DMS79 treated with DMSO at 0.1 percent for 48 hours (cell line): ENCODE measurements around the gene MROH7.
"Not testable (repeated sequence)": the region's sequence is repeated elsewhere in the genome, so short reads cannot be mapped to it uniquely, and the experiment has no call there.

ENCODE experiments used
- DNase-seq: peaks from one replicate; lab custom pipeline; 2025; lab: John Stamatoyannopoulos, UW

Gene MROH7

DNA sequence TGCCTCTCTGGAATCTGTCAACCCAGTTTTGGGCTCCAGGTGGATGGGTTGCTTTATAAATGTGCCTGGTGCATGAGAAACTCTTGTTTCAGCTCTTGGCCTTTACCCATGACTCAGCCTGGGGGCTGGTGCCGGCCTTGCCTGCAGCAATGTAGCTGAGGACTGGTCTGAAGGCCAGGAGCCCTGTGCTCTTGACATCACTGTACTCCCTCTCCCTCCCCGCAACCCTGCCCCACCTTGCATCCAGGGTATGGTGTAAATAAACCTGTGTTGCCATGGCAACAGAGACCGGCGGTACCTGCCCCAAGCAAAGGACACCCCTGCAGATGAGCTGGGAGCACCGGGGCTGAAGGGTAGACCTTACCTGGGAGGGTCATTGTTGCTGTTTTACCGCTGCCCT is 31.5 kb upstream of the MROH7 start:
- no peak for DNase-seq

DNA sequence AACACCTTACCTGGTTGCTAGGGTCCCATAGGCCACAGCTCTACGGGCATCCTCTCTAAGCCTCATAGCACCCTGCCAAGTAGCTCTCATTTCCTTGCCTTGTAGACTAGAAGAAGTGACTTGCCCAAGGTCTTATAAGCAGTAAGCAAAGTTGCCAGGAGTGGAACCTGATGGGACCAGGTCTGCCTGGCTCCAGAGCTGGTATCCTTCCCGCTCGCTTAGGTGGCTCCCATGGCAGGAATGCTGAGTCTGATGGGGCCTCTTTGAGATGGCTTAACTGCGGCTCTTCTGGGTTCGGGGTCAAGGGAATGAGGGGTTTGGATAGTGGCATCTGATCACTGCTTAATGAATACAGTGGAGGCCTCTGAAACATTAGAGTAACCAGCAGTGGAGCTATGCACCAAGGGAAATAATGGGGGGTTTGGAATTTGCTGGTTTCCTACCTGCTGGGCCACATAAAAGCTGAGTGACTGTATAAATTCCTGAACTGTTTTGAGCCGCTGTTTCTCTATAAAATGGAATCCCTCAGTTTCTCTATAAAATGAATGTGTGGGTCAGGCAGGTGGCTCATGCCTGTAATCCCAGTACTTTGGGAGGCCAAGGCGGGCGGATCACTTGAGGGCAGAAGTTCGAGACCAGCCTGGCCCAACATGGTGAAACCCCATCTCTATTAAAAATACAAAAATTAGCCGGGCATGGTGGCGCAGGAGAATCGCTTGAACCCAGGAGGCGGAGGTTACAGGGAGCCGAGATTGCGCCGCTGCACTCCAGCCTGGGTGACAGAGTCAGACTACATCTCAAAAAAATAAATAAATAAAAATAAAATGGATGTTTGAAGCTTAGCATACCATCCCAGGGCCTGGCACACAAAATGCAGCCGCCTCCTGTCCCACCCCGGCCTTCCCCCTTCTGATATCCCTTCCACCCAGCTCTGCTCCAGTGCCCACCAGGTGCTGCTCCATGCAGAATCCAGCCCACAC is 30.7 kb upstream of the MROH7 start:
- DNase-seq = no peak

DNA sequence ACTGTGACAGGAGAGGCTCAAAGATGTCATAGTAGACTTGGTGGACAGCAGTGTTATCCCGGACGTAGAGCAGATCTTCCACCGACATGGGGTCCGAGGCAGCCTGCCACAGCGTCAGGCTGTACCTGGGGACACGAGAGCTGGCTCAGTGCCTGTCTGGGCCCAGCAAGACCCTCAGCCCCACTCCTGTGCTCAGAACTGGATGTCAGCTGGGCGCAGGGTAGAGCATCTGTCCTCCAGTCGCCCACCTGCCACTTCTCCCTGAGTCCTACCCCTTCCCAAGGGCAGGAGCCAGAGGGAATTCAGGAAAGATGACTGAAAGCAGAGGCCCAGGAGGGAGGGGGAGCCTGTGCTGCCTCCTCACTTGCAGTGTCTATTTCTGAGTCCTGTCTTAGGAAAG is 30.0 kb upstream of the MROH7 start:
- no peak for DNase-seq

DNA sequence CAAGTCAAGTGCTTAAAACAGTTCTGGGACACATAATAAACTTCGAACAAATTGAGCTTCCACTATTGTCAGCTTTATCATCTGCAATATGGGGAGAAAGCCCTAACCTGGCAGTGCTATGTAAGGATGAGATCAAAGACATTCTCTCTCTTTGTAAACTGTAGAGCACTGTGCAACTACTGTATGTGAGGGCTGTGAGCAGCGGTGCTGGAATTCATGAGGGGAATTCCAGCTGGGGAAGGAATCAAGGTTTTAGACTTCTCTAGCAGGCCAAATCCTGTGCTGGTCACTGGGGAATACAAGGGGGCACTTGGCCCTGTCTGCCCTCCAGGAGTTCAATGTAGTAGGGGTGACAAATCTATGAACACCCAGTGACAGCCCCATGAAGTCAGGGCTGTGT is 27.6 kb upstream of the MROH7 start:
- no peak for DNase-seq

DNA sequence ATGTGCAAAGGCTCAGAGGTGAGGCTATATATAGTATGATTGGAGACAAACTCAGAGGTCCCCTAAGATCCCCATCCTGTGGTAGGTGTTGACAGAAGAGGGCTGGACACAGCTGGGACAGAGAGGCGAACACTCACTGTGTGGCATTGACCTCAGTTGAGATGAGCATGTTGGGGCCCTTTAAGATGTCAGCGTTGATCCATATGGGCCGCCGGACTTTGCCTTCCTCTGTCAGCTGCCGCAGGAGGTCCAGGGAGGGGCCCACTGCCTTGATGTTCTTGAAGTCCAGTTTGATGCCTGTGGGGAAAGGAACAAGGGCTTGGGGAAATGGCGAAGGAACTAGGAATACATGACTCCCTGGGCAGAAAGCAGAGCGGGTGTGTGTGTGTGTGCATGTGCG is 27.0 kb upstream of the MROH7 start:
- DNase-seq = no peak

DNA sequence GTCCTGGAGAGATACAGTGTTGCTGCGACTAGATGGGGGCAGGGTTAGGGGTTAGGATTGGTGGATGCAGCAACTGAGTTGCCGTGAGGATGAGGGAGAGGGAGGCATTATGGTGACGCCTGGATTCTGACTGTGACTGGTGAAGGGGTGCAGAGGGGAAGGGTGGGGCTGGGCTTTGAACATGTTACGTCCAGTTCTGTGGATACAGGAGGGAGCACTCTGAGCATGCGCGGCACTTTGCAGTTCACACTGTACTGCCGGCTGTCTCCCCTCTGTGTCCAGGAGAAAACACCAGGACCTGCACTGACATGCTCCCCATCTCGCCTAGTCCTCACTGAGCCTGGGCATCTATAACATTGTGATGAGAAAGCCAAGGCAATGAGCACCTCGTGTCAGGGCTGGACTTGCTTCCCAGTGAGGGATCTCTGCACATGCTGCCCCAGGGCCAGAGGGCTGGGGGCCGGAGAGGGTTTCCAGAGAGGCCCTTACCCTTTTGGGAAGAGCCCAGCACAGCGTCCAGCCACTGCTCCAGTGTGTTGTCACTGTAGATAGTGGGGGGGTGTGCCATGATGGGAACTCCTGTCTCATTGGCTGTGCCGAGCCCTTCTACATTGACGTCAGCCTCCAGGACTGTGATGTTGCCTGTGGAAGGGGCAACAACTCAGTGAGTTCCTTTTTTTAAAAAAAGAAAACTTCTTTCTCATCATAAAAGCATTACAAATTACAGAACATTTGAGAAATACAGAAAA is 25.9 kb upstream of the MROH7 start:
- DNase-seq = no peak

DNA sequence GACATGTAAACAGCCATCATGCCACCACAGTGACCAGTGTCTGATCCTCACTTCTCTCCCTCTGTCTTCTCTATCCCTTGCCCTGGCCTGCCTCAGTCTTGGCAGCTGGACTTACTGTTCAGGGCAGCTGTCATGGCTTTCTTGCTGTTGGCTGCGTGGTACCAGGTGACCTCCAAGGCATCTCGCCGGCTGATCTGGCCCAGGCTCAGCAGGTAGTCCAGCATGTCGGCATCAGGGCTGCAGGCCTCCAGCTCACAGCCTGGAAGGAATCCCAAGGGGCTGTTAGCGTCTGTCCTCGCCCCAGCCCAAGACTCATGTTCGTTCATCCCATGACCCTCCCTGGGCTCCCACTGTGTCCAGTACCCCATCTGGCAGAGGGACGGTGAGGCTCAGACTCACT is 21.8 kb upstream of the MROH7 start:
- DNase-seq = no peak

DNA sequence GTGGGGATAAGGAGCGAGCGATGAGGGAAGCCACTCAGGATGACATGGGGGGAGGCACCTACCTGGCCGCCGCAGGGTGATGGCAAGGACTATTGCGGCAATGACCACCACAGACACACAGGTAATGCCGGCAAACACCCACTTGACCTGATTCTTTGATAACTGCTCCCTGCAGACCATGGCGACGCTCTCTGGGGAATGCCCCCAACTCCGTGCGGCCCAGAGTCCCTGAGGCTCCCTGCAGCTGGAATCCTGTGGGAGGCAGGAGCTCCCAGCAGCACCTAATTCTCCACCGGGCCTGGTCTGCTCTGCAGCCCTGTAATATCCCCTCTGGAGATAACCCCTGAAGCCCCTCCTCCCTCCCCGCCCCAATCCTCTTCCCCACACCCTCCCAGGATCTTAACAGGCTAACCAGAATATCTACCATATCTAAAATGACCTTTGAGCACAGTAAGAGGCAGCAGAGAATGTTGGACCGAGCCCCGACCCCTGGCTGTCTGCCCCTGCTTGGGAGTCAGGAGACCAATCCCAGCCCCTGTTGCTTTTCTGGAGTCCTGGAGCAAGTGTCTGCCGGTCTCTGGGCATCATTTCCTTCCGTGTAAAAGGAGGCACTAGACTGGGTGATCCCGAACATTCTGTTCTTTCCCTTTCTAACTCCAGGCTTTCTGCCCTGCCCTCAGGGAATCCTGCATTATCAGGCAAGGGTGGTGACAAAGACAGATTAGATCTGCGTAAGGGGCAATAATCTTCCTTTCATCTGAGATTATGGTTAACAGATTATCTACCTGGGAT is 18.2 kb upstream of the MROH7 start, which contains the start of gene FAM151A:
TSS of gene FAM151A (minus strand) at position 310 of the 792 bp plus-strand sequence. CDS start at position 180, 130 bp downstream.
- no peak for DNase-seq

DNA sequence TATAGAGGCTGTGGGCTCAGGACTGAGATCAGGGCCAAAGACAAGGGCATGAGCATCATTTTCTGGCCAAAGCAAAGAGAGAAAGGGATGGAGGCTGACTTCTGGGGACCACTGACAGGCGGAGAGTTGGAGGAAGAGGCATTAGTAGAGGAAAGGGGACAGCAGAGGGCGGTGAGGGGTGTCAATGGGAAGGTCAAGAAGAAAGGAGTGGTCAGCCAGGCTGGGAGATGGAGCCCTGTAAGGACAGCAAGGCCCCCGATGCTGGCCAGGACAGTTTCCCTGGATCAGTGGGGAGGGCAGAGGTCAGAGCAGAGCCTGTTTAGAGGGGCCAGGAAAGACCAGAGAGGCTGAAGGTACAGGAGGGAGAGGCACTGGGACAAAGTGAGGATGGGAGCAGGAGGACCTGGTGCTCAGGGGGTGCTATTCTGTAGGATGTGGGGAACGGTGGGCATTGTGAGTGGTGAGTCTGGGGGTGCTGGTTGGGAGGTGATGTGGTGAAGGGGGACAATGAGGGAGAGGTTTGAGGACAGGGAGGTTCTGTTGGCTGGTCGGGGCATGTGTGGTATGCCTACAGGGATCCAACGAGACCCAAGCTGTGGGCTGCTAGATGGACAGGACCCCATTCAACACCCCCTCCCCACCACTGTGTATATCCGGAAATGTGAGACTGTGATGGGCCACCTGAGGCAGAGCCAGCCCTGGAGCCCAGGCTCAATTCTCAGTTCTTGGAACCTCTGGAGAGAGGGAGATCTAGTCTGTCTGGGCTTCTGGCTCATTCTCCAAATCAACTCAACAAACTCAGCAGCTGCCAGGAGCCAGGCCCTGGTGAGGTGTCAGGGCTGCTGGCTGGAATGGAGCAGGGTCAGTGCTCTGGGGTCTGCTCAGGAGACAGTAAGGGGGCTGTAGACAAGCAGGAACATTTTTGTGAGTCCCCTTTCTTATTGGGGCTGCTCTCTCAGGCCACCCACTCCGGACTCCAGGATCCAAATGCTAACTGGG is 16.8 kb upstream of the MROH7 start:
- DNase-seq = no peak

DNA sequence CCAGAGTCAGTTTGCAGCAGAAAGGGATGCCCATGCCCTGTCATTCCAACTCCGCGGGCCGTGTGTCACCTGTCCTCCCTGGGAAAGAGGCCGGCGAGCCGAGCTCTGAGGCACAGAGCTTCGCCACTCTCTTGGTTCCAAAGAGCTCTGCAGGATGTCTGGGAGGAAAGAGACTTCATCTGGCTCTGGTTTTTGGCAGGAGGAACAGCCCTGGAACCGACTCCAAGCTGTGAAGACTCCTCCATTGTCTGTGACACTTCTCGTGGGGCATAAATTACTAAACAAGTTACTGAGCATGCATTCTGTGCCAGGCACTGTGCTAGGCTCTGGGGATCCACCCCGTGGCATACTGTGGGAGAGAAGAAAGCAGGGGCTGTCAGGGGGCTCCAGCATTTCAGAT is 14.4 kb upstream of the MROH7 start:
- DNase-seq = no peak

DNA sequence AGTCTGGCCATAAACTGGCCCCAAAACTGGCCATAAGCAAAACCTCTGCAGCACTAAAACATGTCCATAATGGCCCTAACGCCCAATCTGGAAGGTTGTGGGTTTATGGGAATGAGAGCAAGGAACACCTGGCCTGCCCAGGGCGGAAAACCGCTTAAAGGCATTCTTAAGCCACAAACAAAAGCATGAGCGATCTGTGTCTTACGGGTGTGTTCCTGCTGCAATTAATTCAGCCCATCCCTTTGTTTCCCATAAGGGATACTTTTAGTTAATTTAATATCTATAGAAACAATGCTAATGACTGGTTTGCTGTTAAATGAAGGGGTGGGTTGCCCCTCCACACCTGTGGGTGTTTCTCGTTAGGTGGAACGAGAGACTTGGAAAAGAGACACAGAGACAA is 5.8 kb upstream of the MROH7 start:
- DNase-seq = not testable (repeated sequence)

DNA sequence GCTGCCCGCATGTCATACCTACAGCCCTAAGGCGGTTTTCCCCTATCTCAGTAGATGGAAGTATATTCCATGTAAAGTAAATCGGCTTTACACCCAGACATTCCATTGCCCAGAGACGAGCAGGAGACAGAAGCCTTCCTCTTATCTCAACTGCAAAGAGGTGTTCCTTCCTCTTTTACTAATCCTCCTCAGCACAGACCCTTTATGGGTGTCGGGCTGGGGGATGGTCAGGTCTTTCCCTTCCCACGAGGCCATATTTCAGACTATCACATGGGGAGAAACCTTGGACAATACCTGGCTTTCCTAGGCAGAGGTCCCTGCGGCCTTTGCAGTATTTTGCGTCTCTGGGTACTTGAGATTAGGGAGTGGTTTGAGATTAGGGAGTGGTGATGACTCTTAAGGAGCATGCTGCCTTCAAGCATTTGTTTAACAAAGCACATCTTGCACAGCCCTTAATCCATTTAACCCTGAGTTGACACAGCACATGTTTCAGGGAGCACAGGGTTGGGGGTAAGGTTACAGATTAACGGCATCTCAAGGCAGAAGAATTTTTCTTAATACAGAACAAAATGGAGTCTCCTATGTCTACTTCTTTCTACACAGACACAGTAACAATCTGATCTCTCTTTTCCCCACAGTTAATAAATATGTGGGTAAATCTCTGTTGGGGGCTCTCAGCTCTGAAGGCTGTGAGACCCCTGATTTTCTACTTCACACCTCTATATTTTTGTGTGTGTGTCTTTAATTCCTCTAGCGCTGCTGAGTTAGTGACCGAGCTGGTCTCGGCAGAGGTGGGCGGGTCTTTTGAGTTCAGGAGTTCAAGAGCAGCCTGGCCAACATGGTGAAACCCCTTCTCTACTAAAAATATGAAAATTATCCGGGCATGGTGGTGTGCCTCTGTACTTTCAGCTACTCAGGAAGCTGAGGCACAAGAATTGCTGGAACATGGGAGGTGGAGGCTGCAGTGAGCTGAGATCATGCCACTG is 4.8 kb upstream of the MROH7 start:
- not testable (repeated sequence) for DNase-seq

DNA sequence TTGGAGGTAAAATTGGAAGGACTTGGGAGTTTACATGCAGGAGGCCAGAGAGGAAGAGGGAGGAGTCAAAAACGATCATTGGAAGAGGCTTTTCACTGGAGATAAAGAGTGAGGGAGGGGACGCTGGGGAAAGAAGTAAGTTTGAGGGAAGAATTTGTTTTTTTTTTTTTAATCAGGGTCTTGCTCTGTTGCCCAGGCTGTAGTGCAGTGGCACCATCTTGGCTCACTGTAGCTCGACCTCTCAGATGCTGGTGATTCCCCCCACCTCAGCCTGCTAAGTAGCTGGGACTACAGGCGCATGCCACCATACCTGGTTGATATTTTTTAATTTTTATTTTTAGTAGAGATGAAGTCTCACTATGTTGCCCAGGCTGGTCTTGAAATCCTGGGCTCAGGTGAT is 1.2 kb upstream of the MROH7 start:
- DNase-seq = no peak

DNA sequence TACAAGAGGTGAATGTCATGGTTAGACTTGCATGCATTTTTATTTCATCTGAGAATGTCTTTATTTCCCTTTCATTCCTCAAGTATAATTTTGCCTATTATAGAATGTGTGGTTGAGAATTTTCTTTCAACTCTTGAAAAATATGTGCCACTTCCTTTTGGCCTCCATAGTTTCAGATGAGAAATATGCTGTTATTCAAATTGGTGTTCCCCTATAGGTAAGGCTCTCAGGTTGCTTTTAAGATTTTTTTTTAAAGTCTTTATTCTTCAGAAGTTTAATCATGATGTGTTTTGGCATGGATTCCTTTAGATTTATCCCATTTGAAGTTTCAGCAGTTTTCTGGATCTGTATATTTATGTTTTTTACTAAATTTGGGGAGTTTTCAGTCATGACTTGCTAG is 2.1 kb downstream of the MROH7 start:
- no peak for DNase-seq

DNA sequence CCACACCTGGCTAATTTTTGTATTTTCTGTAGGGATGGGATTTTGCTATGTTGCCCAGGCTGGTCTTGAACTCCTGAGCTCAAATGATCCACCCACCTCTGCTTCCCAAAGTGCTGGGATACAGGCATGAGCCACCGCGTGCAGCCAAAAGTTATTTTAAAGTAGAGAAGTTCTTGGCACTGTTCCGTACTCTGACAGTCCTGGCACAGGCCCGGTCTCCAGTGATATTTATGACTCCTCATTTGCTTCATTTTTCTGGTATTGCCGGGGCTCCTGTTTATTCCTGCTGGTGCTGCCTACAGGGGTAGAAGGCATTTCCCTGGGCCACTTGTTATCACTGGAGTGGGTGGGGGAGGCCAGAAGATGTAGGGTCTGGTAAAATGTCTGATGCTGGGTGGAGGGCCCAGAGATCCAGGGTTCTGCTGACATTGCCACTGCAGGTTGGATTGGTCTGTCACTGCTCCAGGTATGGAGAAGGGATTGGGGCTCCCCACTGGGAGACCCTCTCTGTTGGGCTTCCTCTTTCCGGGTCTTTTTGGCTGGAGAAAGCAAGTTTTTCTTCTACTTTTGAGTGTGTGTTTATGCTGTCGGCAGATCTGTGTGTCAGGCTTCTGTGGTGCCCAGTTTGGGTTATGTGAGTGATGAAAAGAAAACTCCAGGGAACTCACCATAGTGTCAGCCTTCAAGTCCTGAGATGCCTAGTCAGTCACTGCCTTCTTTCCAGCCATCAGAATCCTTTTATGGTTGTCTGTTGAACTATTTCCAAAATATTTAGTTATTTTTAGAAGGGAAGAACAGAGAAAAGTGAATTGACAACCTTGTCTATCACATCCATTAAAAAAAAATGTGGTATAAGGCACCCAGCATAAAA is 4.5 kb downstream of the MROH7 start:
- no peak for DNase-seq

DNA sequence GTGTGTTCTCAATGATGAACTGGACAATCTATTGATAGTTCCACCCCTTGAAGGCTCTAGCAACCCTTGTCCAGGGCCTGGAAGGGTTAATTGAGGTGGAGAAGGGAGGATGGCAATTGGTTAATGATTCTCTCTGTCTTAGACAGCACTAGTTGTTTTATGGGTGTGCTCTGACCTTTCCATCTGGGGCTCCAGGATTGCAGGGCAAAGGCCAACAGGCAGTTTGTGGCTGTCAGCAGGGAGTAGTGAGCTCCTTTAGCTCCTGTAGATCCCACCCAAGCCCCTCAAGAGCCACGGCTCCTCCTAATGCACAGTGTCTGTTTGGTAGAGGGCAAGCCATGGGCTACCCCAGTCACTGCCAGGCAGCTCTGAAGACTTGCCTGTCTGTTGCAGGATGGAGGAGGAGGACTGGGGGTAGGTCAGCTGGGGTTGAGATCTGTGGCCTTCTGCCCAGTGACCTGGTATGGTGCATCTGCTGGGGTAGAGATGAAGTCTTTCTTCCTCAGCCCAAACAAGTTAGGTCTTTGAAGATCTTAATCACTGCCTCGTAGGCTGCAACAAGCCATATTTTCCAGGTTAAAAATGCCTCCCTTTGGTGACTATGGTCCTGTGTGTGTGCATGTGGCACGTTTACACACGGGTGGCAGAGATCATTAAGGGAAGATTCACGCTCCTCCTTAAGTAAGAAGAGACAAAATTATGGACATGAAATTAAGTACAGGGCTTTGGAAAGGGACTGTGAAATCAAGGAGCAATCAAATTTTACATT is 7.7 kb downstream of the MROH7 start:
- DNase-seq = no peak

DNA sequence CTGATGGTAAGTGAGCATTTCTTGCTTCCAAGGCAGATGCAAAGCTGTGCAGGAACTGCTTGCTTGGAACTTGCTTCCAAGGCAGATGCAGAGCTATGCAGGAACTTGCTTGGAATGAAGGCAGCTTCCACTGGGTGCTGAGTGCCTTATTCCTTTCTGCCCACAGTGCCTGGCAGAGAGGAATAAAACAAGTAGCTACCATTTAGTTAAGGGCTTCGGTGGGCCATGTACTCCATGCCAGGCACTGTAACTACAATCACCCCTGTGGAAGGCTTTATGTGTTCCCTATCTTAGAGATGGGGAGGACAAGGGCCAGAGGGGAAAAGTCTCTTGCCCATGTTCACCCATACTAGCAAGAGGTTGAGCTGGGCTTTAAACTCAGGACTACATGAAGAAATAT is 8.3 kb downstream of the MROH7 start:
- DNase-seq = no peak

DNA sequence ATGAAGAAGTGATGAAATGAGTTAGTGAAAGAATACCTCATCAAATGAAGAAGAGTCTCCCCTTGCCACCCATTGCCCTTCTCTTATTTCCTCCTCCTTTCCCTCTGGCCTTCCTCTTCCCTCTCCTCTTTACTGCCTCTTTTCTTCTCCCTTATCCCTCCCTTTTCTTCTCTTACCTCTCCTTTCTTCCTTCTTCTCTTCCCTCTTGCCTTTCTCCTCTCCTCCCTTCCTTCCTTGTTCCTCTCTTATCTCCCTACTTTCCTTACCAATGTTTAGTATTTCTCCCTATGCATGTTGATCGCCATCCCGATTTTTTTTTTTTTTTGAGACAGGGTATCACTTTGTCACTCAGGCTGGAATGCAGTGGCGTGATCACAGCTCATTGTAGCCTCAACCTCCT is 8.8 kb downstream of the MROH7 start:
- no peak for DNase-seq
